OCI-LY1 (cell line): Measurements from ENCODE around the gene PEX10.

ENCODE experiments used
- H2AFZ ChIP-seq: fragments of 200-600 bp; sonication (generic), shearing (Covaris generic); 2 replicates; pipeline ENCODE4 v1.6.0; 2014; ENCODE audit warnings: antibody characterized with exemption, mild to moderate bottlenecking, low read length
- H3F3A ChIP-seq: fragments of 200-600 bp; sonication (generic), shearing (Covaris generic); 2 replicates; pipeline ENCODE4 v1.6.0; 2014; ENCODE audit warnings: mild to moderate bottlenecking, antibody characterized with exemption, low read length, moderate library complexity; ENCODE audit not compliant: insufficient read depth
- H3K27ac ChIP-seq: fragments of 200-600 bp; sonication (generic); 2 replicates; pipeline ENCODE4 v1.5.1; 2014; ENCODE audit warnings: low read length, mixed run types, mild to moderate bottlenecking, low read depth; ENCODE audit not compliant: poor library complexity, severe bottlenecking
- H3K27me3 ChIP-seq: fragments of 200-600 bp; sonication (generic); 2 replicates; pipeline ENCODE4 v1.6.0; 2014; ENCODE audit warnings: antibody characterized with exemption, mild to moderate bottlenecking, low read length, moderate library complexity; ENCODE audit not compliant: insufficient read depth
- H3K36me3 ChIP-seq: fragments of 200-600 bp; sonication (generic); 2 replicates; pipeline ENCODE4 v1.6.1; 2014; ENCODE audit warnings: mild to moderate bottlenecking, antibody characterized with exemption, low read length, moderate library complexity, mixed read lengths; ENCODE audit not compliant: insufficient read depth
- H3K4me1 ChIP-seq: fragments of 200-600 bp; sonication (generic); 2 replicates; pipeline ENCODE4 v1.5.1; 2014; ENCODE audit warnings: mild to moderate bottlenecking, low read length, moderate library complexity; ENCODE audit not compliant: insufficient read depth, severe bottlenecking
- H3K4me2 ChIP-seq: fragments of 200-600 bp; sonication (generic), shearing (Covaris generic); 2 replicates; pipeline ENCODE4 v1.6.1; 2014; ENCODE audit warnings: low read length
- H3K4me3 ChIP-seq: fragments of 200-600 bp; sonication (generic); 2 replicates; pipeline ENCODE4 v1.5.1; 2014; ENCODE audit warnings: low read length, low read depth, mild to moderate bottlenecking, mixed read lengths; ENCODE audit not compliant: poor library complexity, severe bottlenecking
- H3K79me2 ChIP-seq: fragments of 200-600 bp; shearing (Covaris generic); 2 replicates; pipeline ENCODE4 v1.6.1; 2016; ENCODE audit warnings: mixed run types, low read length, mixed read lengths; ENCODE audit not compliant: insufficient read depth
- H3K9ac ChIP-seq: fragments of 200-600 bp; sonication (generic), shearing (Covaris generic); 2 replicates; pipeline ENCODE4 v1.6.1; 2014; ENCODE audit warnings: mild to moderate bottlenecking, low read length, mixed read lengths
- H3K9me2 ChIP-seq: fragments of 200-600 bp; sonication (generic), shearing (Covaris generic); 2 replicates; pipeline ENCODE4 v1.6.1; 2014; ENCODE audit warnings: low read depth, mild to moderate bottlenecking, low read length, mixed read lengths
- H3K9me3 ChIP-seq: fragments of 200-600 bp; shearing (Covaris generic); 2 replicates; pipeline ENCODE4 v1.6.1; 2014; ENCODE audit warnings: low read length, mixed read lengths
- H4K20me1 ChIP-seq: fragments of 200-600 bp; sonication (generic), shearing (Covaris generic); 2 replicates; pipeline ENCODE4 v1.6.0; 2016; ENCODE audit warnings: mild to moderate bottlenecking, low read length; ENCODE audit not compliant: insufficient read depth
- EZH2 ChIP-seq: fragments of 200-600 bp; sonication (generic), shearing (Covaris generic); IDR thresholded peaks from 2 replicates; pipeline ENCODE4 v1.8.0; 2017; ENCODE audit warnings: borderline replicate concordance, mixed run types, mild to moderate bottlenecking, antibody characterized with exemption, low read length, moderate library complexity, mixed read lengths
- TF ChIP-seq, protein P1 (sequence below): fragments of 200-600 bp; sonication (generic), shearing (Covaris generic); IDR thresholded peaks from 2 replicates; pipeline ENCODE4 v1.5.1; 2017; ENCODE audit warnings: mild to moderate bottlenecking, antibody characterized with exemption, low read length, moderate library complexity, mixed read lengths

PEX10 gene

DNA sequence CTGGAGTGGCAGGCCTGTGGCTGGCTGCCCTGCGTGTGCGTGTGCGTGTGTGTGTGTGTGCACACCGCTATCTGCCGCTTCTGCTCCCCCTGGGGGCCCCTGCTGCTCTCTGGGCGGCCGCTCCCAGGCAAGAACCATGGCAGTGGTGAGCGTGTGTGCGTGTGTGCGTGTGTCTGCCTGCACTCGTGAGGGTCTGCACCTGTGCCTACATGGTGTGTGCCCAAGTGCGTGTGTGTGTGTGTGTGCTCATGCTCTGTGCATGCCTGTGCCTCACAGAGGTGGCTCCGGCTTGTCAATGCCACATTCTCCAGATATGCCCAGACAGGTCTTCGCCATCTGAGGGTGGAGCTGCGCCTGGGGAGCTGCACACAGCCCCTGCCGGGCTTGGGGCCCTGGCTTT is 18.7 kb upstream of the PEX10 start:
- no peak overlapping the region for H3K9ac ChIP-seq
- no peaks in the 10 kb centered on the region for H3K9me2 ChIP-seq
- H3K4me1 ChIP-seq: no peaks in the 10 kb centered on the region
- no peaks in the 10 kb centered on the region; the same call in 1 of the 2 replicates for H3K36me3 ChIP-seq
- no peak overlapping the region for H3K4me2 ChIP-seq
- peaks cover 14% of the 10 kb centered on the region; the same call in 1 of the 2 replicates for H3K27me3 ChIP-seq
- H3K9me3 ChIP-seq: peaks cover 5% of the 10 kb centered on the region; the same call in 1 of the 2 replicates
- H4K20me1 ChIP-seq: no peaks in the 10 kb centered on the region
- no peaks in the 10 kb centered on the region for H3K79me2 ChIP-seq
- H3K4me3 ChIP-seq: no peak overlapping the region
- H3F3A ChIP-seq: no peaks in the 10 kb centered on the region
- no peak overlapping the region for H2AFZ ChIP-seq
- no peak for TF ChIP-seq EZH2
- TF ChIP-seq, protein P1, sequence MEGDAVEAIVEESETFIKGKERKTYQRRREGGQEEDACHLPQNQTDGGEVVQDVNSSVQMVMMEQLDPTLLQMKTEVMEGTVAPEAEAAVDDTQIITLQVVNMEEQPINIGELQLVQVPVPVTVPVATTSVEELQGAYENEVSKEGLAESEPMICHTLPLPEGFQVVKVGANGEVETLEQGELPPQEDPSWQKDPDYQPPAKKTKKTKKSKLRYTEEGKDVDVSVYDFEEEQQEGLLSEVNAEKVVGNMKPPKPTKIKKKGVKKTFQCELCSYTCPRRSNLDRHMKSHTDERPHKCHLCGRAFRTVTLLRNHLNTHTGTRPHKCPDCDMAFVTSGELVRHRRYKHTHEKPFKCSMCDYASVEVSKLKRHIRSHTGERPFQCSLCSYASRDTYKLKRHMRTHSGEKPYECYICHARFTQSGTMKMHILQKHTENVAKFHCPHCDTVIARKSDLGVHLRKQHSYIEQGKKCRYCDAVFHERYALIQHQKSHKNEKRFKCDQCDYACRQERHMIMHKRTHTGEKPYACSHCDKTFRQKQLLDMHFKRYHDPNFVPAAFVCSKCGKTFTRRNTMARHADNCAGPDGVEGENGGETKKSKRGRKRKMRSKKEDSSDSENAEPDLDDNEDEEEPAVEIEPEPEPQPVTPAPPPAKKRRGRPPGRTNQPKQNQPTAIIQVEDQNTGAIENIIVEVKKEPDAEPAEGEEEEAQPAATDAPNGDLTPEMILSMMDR: no peak
- H3K27ac ChIP-seq: no peak overlapping the region

DNA sequence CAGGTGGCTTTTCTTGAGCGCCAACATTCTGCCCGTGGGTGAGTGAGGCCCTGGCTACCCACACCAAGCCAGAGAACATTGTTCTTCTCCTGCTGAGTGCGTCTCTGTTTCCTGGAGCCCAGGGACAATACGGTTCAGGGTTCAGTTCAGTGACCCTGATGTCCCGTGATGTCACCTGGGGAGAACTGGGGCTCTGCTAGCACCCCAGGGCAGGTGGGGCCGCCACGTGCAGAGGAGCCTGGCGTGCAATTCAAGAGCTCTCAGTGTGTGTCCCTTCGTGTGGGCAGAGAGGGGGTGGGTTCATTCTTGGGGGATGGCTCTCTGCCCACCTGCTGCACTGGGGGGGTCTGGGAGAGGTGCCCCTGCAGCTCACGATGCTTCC is 18.2 kb upstream of the PEX10 start:
- no peak for TF ChIP-seq EZH2
- TF ChIP-seq, protein P1: no peak
- Histone ChIP-seq H3K9me2 (no peaks in the 10 kb centered on the region), H3F3A (no peaks in the 10 kb centered on the region), H3K4me2 (no peak overlapping the region), H3K79me2 (no peaks in the 10 kb centered on the region), H3K4me3 (no peak overlapping the region), H3K9me3 (peaks cover 5% of the 10 kb centered on the region; the same call in 1 of the 2 replicates), H3K4me1 (no peaks in the 10 kb centered on the region), H3K36me3 (no peaks in the 10 kb centered on the region; the same call in 1 of the 2 replicates), H3K27me3 (peaks cover 14% of the 10 kb centered on the region; the same call in 1 of the 2 replicates), H3K9ac (no peak overlapping the region), H2AFZ (no peak overlapping the region), H4K20me1 (no peaks in the 10 kb centered on the region), H3K27ac (no peak overlapping the region)

DNA sequence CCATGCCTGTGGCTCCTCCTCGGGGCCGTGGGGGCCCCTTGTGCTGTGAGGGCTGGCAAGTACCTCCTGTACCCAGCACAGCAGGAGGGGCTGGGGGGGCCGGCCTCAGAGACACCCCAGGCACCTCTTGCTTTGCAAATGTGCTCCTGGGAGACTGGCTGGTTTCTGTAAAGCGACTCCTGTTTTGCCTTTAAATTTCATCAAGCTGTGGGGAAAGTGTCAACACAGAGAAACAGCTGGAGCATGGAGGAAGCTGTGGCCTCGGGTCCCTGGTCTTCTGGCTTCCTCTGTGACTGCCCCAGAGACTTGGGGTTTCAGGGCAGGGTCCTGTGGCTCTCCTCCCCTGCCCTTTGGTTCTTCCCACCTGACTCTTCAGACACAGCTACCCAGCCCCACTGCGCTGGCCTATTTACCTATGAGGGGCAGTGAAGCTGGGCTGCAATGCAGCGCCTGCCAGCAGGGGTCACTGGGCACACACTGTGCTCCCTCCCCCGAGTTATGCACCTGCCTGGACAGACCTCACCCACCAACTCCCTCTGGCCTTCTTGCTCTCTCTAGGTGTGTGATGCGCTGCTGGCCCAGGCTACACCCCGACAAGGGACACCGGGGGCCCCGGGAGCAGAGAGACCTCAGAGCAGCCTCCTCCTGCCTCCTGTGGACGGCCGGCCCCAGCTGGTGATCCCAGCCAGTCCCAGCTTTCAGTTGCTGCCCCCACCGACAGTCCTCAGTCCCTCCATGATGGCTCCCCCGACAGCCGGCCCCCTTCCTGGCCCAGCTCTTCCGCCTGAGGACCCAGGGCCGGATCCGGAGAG is 17.6 kb upstream of the PEX10 start:
- peaks cover 14% of the 10 kb centered on the region; the same call in 1 of the 2 replicates for H3K27me3 ChIP-seq
- no peaks in the 10 kb centered on the region; the same call in 1 of the 2 replicates for H3K36me3 ChIP-seq
- H3K27ac ChIP-seq: no peak overlapping the region
- no peaks in the 10 kb centered on the region for H3K9me2 ChIP-seq
- H3K9me3 ChIP-seq: peaks cover 5% of the 10 kb centered on the region; the same call in 1 of the 2 replicates
- no peak overlapping the region for H2AFZ ChIP-seq
- H3K4me3 ChIP-seq: no peak overlapping the region
- no peak overlapping the region for H3K9ac ChIP-seq
- TF ChIP-seq, protein P1: peak; percentile 36; the same call in 1 of the 2 replicates
- TF ChIP-seq EZH2: no peak
- H4K20me1 ChIP-seq: no peaks in the 10 kb centered on the region
- H3F3A ChIP-seq: no peaks in the 10 kb centered on the region
- no peaks in the 10 kb centered on the region for H3K4me1 ChIP-seq
- H3K79me2 ChIP-seq: no peaks in the 10 kb centered on the region
- no peak overlapping the region for H3K4me2 ChIP-seq
